Measurements from ENCODE around the gene VIPR2.

DNA sequence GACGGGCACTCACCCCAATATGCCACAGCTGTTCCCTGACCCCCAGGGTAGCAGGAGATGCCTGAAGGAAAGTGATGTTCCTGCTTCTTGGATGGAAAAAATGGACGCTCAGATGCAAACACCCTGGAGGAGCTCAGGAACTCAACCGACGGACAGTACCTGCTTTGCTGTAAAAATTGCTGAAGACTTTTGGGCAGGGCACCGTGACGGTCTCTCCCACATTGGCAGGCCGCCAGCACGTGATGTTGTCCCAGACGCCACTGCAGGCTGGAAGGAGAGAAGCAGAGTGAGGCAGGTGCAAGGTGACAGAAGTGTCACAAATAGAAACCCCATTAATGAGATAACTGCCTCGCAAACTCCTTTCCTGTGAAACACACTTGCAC is 35.0 kb downstream of the VIPR2 start:
- no peak for TF ChIP-seq EZH2 (IDR thresholded peaks at IDR 0.05; ENCODE audit: borderline replicate concordance, insufficient read depth, low read length, poor library complexity, severe bottlenecking)
- no peak for TF ChIP-seq POLR2AphosphoS5 (IDR thresholded peaks at IDR 0.05)
- TF ChIP-seq, protein P1, sequence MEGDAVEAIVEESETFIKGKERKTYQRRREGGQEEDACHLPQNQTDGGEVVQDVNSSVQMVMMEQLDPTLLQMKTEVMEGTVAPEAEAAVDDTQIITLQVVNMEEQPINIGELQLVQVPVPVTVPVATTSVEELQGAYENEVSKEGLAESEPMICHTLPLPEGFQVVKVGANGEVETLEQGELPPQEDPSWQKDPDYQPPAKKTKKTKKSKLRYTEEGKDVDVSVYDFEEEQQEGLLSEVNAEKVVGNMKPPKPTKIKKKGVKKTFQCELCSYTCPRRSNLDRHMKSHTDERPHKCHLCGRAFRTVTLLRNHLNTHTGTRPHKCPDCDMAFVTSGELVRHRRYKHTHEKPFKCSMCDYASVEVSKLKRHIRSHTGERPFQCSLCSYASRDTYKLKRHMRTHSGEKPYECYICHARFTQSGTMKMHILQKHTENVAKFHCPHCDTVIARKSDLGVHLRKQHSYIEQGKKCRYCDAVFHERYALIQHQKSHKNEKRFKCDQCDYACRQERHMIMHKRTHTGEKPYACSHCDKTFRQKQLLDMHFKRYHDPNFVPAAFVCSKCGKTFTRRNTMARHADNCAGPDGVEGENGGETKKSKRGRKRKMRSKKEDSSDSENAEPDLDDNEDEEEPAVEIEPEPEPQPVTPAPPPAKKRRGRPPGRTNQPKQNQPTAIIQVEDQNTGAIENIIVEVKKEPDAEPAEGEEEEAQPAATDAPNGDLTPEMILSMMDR (IDR thresholded peaks at IDR 0.05; ENCODE audit: poor library complexity, severe bottlenecking): no peak
- TF ChIP-seq, protein P2, sequence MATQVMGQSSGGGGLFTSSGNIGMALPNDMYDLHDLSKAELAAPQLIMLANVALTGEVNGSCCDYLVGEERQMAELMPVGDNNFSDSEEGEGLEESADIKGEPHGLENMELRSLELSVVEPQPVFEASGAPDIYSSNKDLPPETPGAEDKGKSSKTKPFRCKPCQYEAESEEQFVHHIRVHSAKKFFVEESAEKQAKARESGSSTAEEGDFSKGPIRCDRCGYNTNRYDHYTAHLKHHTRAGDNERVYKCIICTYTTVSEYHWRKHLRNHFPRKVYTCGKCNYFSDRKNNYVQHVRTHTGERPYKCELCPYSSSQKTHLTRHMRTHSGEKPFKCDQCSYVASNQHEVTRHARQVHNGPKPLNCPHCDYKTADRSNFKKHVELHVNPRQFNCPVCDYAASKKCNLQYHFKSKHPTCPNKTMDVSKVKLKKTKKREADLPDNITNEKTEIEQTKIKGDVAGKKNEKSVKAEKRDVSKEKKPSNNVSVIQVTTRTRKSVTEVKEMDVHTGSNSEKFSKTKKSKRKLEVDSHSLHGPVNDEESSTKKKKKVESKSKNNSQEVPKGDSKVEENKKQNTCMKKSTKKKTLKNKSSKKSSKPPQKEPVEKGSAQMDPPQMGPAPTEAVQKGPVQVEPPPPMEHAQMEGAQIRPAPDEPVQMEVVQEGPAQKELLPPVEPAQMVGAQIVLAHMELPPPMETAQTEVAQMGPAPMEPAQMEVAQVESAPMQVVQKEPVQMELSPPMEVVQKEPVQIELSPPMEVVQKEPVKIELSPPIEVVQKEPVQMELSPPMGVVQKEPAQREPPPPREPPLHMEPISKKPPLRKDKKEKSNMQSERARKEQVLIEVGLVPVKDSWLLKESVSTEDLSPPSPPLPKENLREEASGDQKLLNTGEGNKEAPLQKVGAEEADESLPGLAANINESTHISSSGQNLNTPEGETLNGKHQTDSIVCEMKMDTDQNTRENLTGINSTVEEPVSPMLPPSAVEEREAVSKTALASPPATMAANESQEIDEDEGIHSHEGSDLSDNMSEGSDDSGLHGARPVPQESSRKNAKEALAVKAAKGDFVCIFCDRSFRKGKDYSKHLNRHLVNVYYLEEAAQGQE (IDR thresholded peaks at IDR 0.05; ENCODE audit: borderline replicate concordance): no peak
- TF ChIP-seq RAD21 (conservative IDR thresholded peaks at IDR 0.05): no peak
- TF ChIP-seq TAF1 (IDR thresholded peaks at IDR 0.05; ENCODE audit: low read depth): no peak
- TF ChIP-seq SMC3 (conservative IDR thresholded peaks at IDR 0.05; ENCODE audit: poor library complexity): no peak

Measured in neural cell (in vitro differentiated cells).